Osteoblast (primary cell): ENCODE measurements around the gene DUSP22. TPM values are rescaled to one million over a fixed set of nuclear protein-coding genes. Genes with fewer than 3 reads are reported as not detected.

ENCODE experiments used
- DNase-seq: peaks from one replicate; pipeline ENCODE4 v3.0.0; 2011; ENCODE audit warnings: low spot score, mixed read lengths; ENCODE audit not compliant: insufficient read length; ENCODE audit errors: missing footprints
- H2AFZ ChIP-seq: 2 replicates; pipeline ENCODE4 v1.6.0; 2011; ENCODE audit warnings: mild to moderate bottlenecking, low read length
- H3K27ac ChIP-seq: 2 replicates; pipeline ENCODE4 v1.5.1; 2011; ENCODE audit warnings: mild to moderate bottlenecking, low read depth, low read length, moderate library complexity
- H3K27me3 ChIP-seq: 2 replicates; pipeline ENCODE4 v1.6.0; 2012; ENCODE audit warnings: mild to moderate bottlenecking, control low read depth, inconsistent platforms, low read length, moderate library complexity; ENCODE audit not compliant: insufficient read depth
- H3K36me3 ChIP-seq: 2 replicates; pipeline ENCODE4 v1.5.1; 2011; ENCODE audit warnings: mild to moderate bottlenecking, low read length, control low read depth, moderate library complexity; ENCODE audit not compliant: insufficient read depth
- H3K4me1 ChIP-seq: 2 replicates; pipeline ENCODE4 v1.5.1; 2011; ENCODE audit warnings: mild to moderate bottlenecking, low read length, control low read depth, moderate library complexity; ENCODE audit not compliant: insufficient read depth
- H3K4me2 ChIP-seq: 2 replicates; pipeline ENCODE4 v1.6.0; 2011; ENCODE audit warnings: mild to moderate bottlenecking, low read length; ENCODE audit not compliant: insufficient read depth
- H3K4me3 ChIP-seq: fragments of 200-600 bp; sonication (generic); 3 replicates; pipeline ENCODE4 v1.5.1; 2012; ENCODE audit warnings: mild to moderate bottlenecking, low read length, inconsistent platforms; ENCODE audit not compliant: insufficient read depth
- H3K79me2 ChIP-seq: 2 replicates; pipeline ENCODE4 v1.6.0; 2012; ENCODE audit warnings: mild to moderate bottlenecking, low read length, control low read depth, inconsistent platforms; ENCODE audit not compliant: insufficient read depth
- H3K9me3 ChIP-seq: 2 replicates; pipeline ENCODE4 v1.5.1; 2011; ENCODE audit warnings: low read depth, low read length, control low read depth
- H4K20me1 ChIP-seq: 2 replicates; pipeline ENCODE4 v1.6.0; 2012; ENCODE audit warnings: mild to moderate bottlenecking, low read length, control low read depth; ENCODE audit not compliant: insufficient read depth
- total RNA-seq: library from RNA; depleted of rRNA; stranded (reverse); fragments of >200 nt; gene quantifications from 2 replicates; pipeline ENCODE4 v1.2.3, GENCODE V29; 2012
- TF ChIP-seq, protein P1 (sequence below): IDR thresholded peaks from 2 replicates; pipeline ENCODE4 v1.5.1; 2011; ENCODE audit warnings: mild to moderate bottlenecking, low read depth, low read length, moderate library complexity; ENCODE audit errors: extremely low read depth

DUSP22 gene
- total RNA-seq, 1 donor: 18.1 TPM

DNA sequence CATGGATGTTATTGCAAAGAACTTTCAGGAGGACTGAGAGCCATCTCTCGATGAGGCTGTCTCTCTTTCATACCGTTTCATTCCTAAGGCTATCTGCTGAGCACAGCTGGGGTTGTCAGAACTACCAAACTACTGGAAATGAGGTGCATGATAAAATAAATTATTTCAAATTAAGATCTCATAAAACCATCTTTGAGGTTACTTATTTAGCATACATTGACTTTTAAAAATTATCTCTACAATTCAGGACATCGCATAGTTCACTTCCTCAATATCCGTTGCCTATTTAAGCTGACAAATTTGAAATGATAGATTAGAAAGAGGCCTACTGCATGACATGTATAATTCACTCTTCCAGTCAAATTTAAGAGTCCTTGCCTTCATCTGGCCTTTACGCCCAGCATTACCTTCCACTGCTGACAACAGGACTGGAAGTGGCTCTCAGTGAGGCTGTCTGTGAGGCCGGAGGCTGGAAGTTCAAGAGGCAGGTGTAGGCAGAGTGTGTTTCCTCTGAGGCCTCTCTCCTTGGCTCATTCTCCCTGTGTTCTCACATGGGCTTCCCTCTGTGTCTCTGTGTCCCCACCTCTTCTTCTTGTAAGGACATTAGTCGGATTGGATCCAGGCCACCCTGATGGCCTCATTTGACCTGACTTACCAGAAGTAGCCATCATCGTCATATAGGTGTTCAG is 12.8 kb upstream of the DUSP22 start:
- H2AFZ ChIP-seq: no peak overlapping the region
- no peaks in the 10 kb centered on the region for H3K27me3 ChIP-seq
- no peak overlapping the region for H3K27ac ChIP-seq
- H3K79me2 ChIP-seq: no peaks in the 10 kb centered on the region
- no peaks in the 10 kb centered on the region for H3K4me1 ChIP-seq
- no peaks in the 10 kb centered on the region for H3K9me3 ChIP-seq
- no peak overlapping the region for H3K4me2 ChIP-seq
- no peaks in the 10 kb centered on the region for H4K20me1 ChIP-seq
- no peaks in the 10 kb centered on the region for H3K36me3 ChIP-seq
- TF ChIP-seq, protein P1, sequence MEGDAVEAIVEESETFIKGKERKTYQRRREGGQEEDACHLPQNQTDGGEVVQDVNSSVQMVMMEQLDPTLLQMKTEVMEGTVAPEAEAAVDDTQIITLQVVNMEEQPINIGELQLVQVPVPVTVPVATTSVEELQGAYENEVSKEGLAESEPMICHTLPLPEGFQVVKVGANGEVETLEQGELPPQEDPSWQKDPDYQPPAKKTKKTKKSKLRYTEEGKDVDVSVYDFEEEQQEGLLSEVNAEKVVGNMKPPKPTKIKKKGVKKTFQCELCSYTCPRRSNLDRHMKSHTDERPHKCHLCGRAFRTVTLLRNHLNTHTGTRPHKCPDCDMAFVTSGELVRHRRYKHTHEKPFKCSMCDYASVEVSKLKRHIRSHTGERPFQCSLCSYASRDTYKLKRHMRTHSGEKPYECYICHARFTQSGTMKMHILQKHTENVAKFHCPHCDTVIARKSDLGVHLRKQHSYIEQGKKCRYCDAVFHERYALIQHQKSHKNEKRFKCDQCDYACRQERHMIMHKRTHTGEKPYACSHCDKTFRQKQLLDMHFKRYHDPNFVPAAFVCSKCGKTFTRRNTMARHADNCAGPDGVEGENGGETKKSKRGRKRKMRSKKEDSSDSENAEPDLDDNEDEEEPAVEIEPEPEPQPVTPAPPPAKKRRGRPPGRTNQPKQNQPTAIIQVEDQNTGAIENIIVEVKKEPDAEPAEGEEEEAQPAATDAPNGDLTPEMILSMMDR: no peak
- no peak for DNase-seq
- H3K4me3 ChIP-seq: no peak overlapping the region

DNA sequence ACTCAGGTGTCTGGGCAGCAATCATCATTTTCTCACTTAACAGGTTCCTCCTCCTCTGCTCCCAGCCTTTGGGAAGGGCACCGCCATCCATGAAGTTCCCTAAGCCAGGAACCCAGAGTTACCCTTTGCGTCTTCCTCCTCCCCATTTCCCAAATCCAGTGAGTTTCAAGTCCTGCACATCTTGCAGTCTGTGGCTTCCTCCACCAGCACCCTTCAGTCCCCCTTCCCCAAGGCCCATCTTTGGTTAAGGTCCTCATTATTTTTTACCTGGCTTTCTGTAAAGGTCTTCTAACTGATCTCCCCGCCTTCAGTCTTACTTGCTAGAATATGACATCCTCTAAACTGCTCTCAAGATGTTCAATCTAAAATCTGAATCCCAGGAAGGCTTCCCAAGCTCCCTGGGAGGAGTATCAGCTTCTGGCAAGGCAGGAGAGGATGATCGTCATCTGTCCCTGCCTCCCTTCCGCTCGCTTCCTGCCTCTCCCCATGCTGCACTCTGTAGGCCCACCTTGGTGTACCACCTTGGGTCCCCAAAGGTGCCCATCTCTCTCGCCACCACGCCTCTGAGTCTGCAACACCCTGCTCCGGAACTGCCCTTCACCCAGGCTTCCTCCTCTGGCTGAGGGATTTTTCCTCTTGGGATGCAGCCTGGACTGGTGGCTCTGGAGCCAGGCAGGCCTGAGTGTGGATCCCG is 11.4 kb upstream of the DUSP22 start:
- Histone ChIP-seq H3K4me3 (no peak overlapping the region), H3K27ac (no peak overlapping the region), H3K36me3 (no peaks in the 10 kb centered on the region), H2AFZ (no peak overlapping the region), H3K4me2 (no peak overlapping the region), H3K9me3 (no peaks in the 10 kb centered on the region), H3K79me2 (no peaks in the 10 kb centered on the region), H3K27me3 (no peaks in the 10 kb centered on the region), H3K4me1 (no peaks in the 10 kb centered on the region), H4K20me1 (no peaks in the 10 kb centered on the region)
- peak; percentile 58 for DNase-seq
- TF ChIP-seq, protein P1: no peak

- Histone ChIP-seq H3K4me1 (no peaks in the 10 kb centered on the region), H3K9me3 (no peaks in the 10 kb centered on the region), H3K4me2 (no peak overlapping the region), H3K79me2 (no peaks in the 10 kb centered on the region), H4K20me1 (no peaks in the 10 kb centered on the region), H3K27me3 (no peaks in the 10 kb centered on the region), H3K27ac (no peak overlapping the region), H3K4me3 (no peak overlapping the region), H2AFZ (no peak overlapping the region), H3K36me3 (no peaks in the 10 kb centered on the region)
- TF ChIP-seq, protein P1: no peak
- DNase-seq: peak; percentile 62
Measured at GRCh38 chr6:281469-282103, 10.7 kb upstream of the DUSP22 start.

DNA sequence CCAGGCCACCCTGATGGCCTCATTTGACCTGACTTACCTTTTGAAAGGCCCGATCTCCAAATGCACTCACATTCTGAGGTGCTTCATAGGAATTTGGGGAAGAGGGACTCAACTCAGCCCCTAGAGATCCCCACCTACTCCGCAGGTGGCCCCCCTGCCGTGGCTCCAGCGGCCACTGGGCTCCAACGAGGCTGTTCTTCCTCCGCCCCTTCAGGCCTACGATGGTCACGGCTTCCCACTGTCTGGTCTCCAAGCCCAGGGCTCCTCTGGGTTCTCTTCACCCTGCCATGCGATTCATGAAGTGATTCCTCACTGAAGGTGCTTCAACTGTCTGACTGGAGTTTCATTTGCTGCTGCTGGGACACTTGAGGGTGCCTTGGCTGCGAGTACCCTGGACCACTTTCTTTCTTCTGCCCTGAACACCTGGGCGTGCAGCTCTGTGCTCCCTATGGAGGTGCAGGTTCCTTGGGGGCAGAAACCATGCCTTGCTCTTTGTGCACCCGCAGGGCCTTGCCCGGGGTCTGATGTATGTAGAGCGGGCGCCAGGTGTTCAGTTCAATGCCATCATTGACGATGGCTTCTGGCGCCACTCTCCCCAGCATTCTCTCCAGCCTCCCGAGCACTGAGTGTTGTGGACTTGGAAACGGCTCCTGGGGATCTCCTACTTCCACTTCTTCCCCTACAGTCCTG is 10.0 kb upstream of the DUSP22 start:
- H4K20me1 ChIP-seq: no peaks in the 10 kb centered on the region
- no peak overlapping the region for H3K4me2 ChIP-seq
- no peak for DNase-seq
- no peaks in the 10 kb centered on the region for H3K9me3 ChIP-seq
- H3K79me2 ChIP-seq: no peaks in the 10 kb centered on the region
- TF ChIP-seq, protein P1: no peak
- no peaks in the 10 kb centered on the region for H3K36me3 ChIP-seq
- H3K27me3 ChIP-seq: no peaks in the 10 kb centered on the region
- H3K27ac ChIP-seq: no peak overlapping the region
- H3K4me3 ChIP-seq: no peak overlapping the region
- no peak overlapping the region for H2AFZ ChIP-seq
- H3K4me1 ChIP-seq: no peaks in the 10 kb centered on the region
